CD4-positive, alpha-beta T cell (primary cell): ENCODE data around the gene GPR35. TPM values are rescaled to one million over a fixed set of nuclear protein-coding genes. Genes with fewer than 3 reads are reported as not detected.

Experiments
- ATAC-seq: fragments of 200-7000 bp; cut with Tn5 transposase; one replicate; pipeline ENCODE4 v1.10.0; 2022; ENCODE audit warnings: mild to moderate bottlenecking; ENCODE audit not compliant: poor library complexity
- CTCF ChIA-PET: fragments of 350-600 bp; sonication (Branson Sonifier 250); formaldehyde crosslinking; loops from one replicate; lab custom pipeline; 2021; ENCODE audit warnings: antibody characterized with exemption, inconsistent platforms; lab: Charles Lee
- POLR2A ChIA-PET: fragments of 350-600 bp; sonication (Branson Sonifier 250); formaldehyde crosslinking; loops from one replicate; lab custom pipeline; 2021; ENCODE audit warnings: antibody characterized with exemption, inconsistent platforms; lab: Charles Lee
- DNase-seq, 14 experiments: peaks; one replicate each; pipeline ENCODE4 v3.0.0-alpha.2; 2013 to 2020; ENCODE audit warnings: mixed read lengths in 2 of 14
- H3K27ac ChIP-seq, 2 donors: one replicate each; pipeline versions ENCODE4 v1.5.1 to v1.7.0; 2013; ENCODE audit warnings: low read length in 2 of 2, low read depth in 1 of 2, mild to moderate bottlenecking in 1 of 2
- H3K27me3 ChIP-seq, 2 experiments: 1 replicate in 1 of 2; 2 replicates in 1 of 2; pipeline versions ENCODE4 v1.6.1 to v1.7.0; 2013; ENCODE audit warnings: low read length in 2 of 2, control low read depth in 1 of 2, mild to moderate bottlenecking in 1 of 2, moderate library complexity in 1 of 2; ENCODE audit not compliant: insufficient read depth in 2 of 2, control insufficient read depth in 1 of 2
- H3K36me3 ChIP-seq: one replicate; pipeline ENCODE4 v1.6.1; 2013; ENCODE audit warnings: low read length, control low read depth; ENCODE audit not compliant: insufficient read depth
- H3K4me1 ChIP-seq: one replicate; pipeline ENCODE4 v1.6.1; 2013; ENCODE audit warnings: low read length, control low read depth; ENCODE audit not compliant: insufficient read depth
- H3K4me3 ChIP-seq: one replicate; pipeline ENCODE4 v1.5.1; 2013; ENCODE audit warnings: mild to moderate bottlenecking, low read length, moderate library complexity
- H3K9me3 ChIP-seq, 2 experiments: 1 replicate in 1 of 2; 2 replicates in 1 of 2; pipeline versions ENCODE4 v1.6.1 to v1.7.0; 2013; ENCODE audit warnings: low read length in 2 of 2, mild to moderate bottlenecking in 2 of 2, control low read depth in 1 of 2, moderate library complexity in 1 of 2; ENCODE audit not compliant: control insufficient read depth in 1 of 2, insufficient read depth in 1 of 2
- H3K27ac Mint-ChIP-seq: one replicate; pipeline ENCODE4 v1.8.0; 2020; ENCODE audit warnings: mixed read lengths
- H3K27me3 Mint-ChIP-seq: one replicate; pipeline ENCODE4 v1.8.0; 2021; ENCODE audit warnings: mixed read lengths
- H3K36me3 Mint-ChIP-seq: one replicate; pipeline ENCODE4 v1.8.0; 2021; ENCODE audit warnings: low read depth, mixed read lengths
- H3K4me1 Mint-ChIP-seq: one replicate; pipeline ENCODE4 v1.8.0; 2021; ENCODE audit warnings: low read depth, mixed read lengths
- H3K4me3 Mint-ChIP-seq: one replicate; pipeline ENCODE4 v1.8.0; 2020; ENCODE audit warnings: mild to moderate bottlenecking, mixed read lengths
- H3K9me3 Mint-ChIP-seq: one replicate; pipeline ENCODE4 v1.8.0; 2020; ENCODE audit warnings: mixed read lengths
- intact Hi-C, 2 experiments: fragments of 100-400 bp; cut with DNase I in 1 of 2; cut with micrococcal nuclease in 1 of 2; formaldehyde crosslinking; loops; one replicate each; pipeline versions ENCODE4 v1.15.1 to v1.9.0; 2023 to 2025; cut with DNase I, micrococcal nuclease
- total RNA-seq, 174 experiments: library from RNA in 2 of 174; stranded (reverse) in 2 of 174; gene quantifications; one replicate each; pipeline ENCODE4 v1.2.3 and lab custom pipeline; 2021 to 2026
- TF ChIP-seq, protein P1 (sequence below): fragments of 200-600 bp; IDR thresholded peaks from one replicate; pipeline ENCODE4 v1.8.0; 2022; ENCODE audit warnings: antibody characterized with exemption, mild to moderate bottlenecking

Gene GPR35
- total RNA-seq, 2 experiments from 2014 or later, result 7.1 to 7.2 TPM

DNA sequence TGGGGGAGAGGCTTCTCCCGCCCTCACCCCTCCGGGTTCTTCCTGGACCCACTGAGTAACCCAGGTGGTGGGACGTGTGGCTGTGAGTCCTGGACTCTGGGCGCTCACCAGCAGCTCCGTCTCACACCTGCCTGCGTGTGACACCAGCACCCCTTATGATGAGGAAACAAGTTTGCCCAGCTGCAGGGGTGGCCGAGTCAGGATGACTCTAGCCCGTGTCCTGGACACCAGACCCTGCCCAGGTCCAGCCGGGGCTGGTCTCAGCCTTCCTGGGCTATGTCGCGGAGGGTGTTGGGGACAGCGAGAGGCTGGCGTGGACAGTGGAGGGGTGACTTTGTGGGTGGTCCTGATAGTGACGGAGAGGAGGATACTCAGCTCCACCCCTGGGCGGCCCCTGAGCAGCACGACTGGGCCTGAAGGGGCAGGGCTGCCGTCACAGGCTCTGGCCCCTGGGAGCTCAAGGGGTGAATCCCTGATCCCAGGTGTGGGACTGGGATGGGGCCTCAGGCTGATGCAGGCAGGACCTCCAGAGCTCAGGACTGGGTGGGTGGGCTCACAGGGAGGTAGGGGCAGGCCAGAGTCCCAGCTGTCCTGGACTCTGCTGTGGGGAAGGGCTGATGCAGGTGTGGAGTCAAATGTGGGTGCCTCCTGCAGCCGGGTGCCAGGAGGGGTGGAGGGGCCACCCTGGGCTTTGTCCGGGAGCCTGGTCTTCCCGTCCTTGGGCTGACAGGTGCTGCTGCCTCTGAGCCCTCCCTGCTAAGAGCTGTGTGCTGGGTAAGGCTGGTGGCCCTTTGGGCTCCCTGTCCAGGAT, 3.7 kb downstream of the GPR35 start:
- H3K4me3 ChIP-seq, result no peak overlapping the region
- ATAC-seq (no peak), DNase-seq (peak in 2 of 14 experiments; percentile 15 to 23)
- H3K27me3 ChIP-seq, result no peaks in the 10 kb centered on the region
- peaks cover 8% of the 10 kb centered on the region for H3K36me3 ChIP-seq
- H3K27ac ChIP-seq, result no peak overlapping the region
- Mint-ChIP-seq H3K4me3 (no peak overlapping the region), H3K27me3 (no peaks in the 10 kb centered on the region), H3K4me1 (peaks cover 20% of the 10 kb centered on the region), H3K27ac (no peak overlapping the region), H3K9me3 (peaks cover 6% of the 10 kb centered on the region), H3K36me3 (no peaks in the 10 kb centered on the region)
- TF ChIP-seq, protein P1, sequence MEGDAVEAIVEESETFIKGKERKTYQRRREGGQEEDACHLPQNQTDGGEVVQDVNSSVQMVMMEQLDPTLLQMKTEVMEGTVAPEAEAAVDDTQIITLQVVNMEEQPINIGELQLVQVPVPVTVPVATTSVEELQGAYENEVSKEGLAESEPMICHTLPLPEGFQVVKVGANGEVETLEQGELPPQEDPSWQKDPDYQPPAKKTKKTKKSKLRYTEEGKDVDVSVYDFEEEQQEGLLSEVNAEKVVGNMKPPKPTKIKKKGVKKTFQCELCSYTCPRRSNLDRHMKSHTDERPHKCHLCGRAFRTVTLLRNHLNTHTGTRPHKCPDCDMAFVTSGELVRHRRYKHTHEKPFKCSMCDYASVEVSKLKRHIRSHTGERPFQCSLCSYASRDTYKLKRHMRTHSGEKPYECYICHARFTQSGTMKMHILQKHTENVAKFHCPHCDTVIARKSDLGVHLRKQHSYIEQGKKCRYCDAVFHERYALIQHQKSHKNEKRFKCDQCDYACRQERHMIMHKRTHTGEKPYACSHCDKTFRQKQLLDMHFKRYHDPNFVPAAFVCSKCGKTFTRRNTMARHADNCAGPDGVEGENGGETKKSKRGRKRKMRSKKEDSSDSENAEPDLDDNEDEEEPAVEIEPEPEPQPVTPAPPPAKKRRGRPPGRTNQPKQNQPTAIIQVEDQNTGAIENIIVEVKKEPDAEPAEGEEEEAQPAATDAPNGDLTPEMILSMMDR, result no peak
- CTCF ChIA-PET, result no interaction called here
- H3K9me3 ChIP-seq, result peaks cover 0 to 10% of the 10 kb centered on the region in 2 experiments
- peaks cover 62% of the 10 kb centered on the region for H3K4me1 ChIP-seq
- POLR2A ChIA-PET, result no interaction called here
- intact Hi-C loops, result loop anchor here in 1 of 2 experiments (5.0 kb wide), 1 partner anchor 62 kb away; the partner anchor contains the start of gene RNPEPL1

DNA sequence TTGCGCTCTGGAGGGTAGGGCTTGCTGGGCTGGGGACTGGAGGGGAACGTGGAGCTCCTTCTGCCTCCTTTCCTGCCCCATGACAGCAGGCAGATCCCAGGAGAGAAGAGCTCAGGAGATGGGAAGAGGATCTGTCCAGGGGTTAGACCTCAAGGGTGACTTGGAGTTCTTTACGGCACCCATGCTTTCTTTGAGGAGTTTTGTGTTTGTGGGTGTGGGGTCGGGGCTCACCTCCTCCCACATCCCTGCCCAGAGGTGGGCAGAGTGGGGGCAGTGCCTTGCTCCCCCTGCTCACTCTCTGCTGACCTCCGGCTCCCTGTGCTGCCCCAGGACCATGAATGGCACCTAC, 4.3 kb downstream of the GPR35 start:
- H3K27me3 Mint-ChIP-seq, result no peaks in the 10 kb centered on the region
- CTCF ChIA-PET, result no interaction called here
- Histone ChIP-seq H3K4me3 (no peak overlapping the region), H3K9me3 (peaks cover 0 to 15% of the 10 kb centered on the region in 2 experiments), H3K27ac (no peak overlapping the region), H3K36me3 (peaks cover 8% of the 10 kb centered on the region), H3K4me1 (peaks cover 57% of the 10 kb centered on the region), H3K27me3 (no peaks in the 10 kb centered on the region)
- intact Hi-C loops, result loop anchor here in 1 of 2 experiments (5.0 kb wide), 1 partner anchor 62 kb away; the partner anchor contains the start of gene RNPEPL1
- TF ChIP-seq, protein P1, result no peak
- no peak for ATAC-seq
- DNase-seq, result peak in 1 of 14 experiments; percentile 25
- peaks cover 6% of the 10 kb centered on the region for H3K9me3 Mint-ChIP-seq
- POLR2A ChIA-PET, result no interaction called here
- H3K27ac Mint-ChIP-seq, result no peak overlapping the region
- no peak overlapping the region for H3K4me3 Mint-ChIP-seq
- peaks cover 19% of the 10 kb centered on the region for H3K4me1 Mint-ChIP-seq
- H3K36me3 Mint-ChIP-seq, result no peaks in the 10 kb centered on the region

DNA sequence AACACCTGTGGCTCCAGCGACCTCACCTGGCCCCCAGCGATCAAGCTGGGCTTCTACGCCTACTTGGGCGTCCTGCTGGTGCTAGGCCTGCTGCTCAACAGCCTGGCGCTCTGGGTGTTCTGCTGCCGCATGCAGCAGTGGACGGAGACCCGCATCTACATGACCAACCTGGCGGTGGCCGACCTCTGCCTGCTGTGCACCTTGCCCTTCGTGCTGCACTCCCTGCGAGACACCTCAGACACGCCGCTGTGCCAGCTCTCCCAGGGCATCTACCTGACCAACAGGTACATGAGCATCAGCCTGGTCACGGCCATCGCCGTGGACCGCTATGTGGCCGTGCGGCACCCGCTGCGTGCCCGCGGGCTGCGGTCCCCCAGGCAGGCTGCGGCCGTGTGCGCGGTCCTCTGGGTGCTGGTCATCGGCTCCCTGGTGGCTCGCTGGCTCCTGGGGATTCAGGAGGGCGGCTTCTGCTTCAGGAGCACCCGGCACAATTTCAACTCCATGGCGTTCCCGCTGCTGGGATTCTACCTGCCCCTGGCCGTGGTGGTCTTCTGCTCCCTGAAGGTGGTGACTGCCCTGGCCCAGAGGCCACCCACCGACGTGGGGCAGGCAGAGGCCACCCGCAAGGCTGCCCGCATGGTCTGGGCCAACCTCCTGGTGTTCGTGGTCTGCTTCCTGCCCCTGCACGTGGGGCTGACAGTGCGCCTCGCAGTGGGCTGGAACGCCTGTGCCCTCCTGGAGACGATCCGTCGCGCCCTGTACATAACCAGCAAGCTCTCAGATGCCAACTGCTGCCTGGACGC, 4.9 kb downstream of the GPR35 start:
- intact Hi-C loops, result loop anchor here in 1 of 2 experiments (5.0 kb wide), 1 partner anchor 63 kb away; the partner anchor contains the start of gene RNPEPL1
- H3K27ac Mint-ChIP-seq, result no peak overlapping the region
- H3K27me3 Mint-ChIP-seq, result no peaks in the 10 kb centered on the region
- DNase-seq (peak in 2 of 14 experiments; percentile 14 to 23), ATAC-seq (no peak)
- no peak overlapping the region for H3K4me3 ChIP-seq
- no peak overlapping the region for H3K27ac ChIP-seq
- no peaks in the 10 kb centered on the region for H3K27me3 ChIP-seq
- H3K4me1 ChIP-seq, result peaks cover 51% of the 10 kb centered on the region
- peaks cover 8% of the 10 kb centered on the region for H3K36me3 ChIP-seq
- peaks cover 0 to 19% of the 10 kb centered on the region in 2 experiments for H3K9me3 ChIP-seq
- CTCF ChIA-PET, result no interaction called here
- H3K9me3 Mint-ChIP-seq, result peaks cover 6% of the 10 kb centered on the region
- POLR2A ChIA-PET, result no interaction called here
- H3K36me3 Mint-ChIP-seq, result no peaks in the 10 kb centered on the region
- no peak overlapping the region for H3K4me3 Mint-ChIP-seq
- H3K4me1 Mint-ChIP-seq, result peaks cover 14% of the 10 kb centered on the region
- TF ChIP-seq, protein P1, result no peak
